GM21529 (cell line): ENCODE data around the gene SPIRE2.

Experiments used
- ATAC-seq: cut with Tn5 transposase; IDR thresholded peaks from one replicate; pipeline ENCODE4 v1.9.1; 2021; ENCODE audit not compliant: unreplicated experiment

The SPIRE2 gene

DNA sequence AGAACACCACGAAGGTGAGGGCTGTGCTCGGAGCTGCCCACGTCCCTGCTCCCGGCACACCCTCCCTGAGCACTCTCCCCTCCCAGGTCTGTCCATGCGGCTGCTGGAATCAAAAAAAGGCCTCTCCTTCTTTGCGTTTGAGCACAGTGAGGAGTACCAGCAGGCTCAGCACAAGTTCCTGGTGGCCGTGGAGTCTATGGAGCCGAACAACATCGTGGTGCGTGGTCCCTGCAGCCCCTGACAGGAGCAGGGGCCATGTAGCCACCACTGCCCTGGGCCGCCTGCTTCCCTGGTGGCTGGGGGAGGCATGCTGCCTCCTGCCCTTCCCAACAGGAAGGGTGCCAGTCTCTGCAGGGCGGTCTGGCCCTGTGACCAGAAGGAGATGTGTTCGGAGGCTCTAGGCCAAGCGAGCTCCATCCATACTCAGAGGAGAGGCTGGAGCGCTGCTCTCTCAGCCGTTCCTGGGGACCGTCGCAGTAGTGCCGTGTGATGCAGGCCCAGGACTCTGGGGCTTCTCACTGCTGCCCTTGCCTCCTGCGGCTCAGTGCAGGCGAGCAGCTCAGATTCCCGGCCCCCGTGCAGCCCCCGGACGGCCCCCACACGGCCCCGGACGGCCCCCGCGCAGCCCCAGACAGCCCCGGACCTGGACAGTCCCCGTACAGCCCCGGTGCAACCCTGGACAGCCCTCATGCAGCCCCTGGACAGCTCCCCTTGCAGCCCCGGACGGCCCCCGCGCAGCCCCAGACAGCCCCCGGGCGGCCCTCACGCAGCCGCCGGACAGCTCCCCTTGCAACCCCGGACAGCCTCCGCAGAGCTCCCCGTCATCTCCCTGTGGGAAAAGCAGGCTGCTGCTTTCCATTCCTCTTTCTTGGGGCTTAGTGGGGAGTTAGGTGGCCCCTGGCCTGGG lies 65.6 kb downstream of the SPIRE2 start:
- no peak for ATAC-seq

DNA sequence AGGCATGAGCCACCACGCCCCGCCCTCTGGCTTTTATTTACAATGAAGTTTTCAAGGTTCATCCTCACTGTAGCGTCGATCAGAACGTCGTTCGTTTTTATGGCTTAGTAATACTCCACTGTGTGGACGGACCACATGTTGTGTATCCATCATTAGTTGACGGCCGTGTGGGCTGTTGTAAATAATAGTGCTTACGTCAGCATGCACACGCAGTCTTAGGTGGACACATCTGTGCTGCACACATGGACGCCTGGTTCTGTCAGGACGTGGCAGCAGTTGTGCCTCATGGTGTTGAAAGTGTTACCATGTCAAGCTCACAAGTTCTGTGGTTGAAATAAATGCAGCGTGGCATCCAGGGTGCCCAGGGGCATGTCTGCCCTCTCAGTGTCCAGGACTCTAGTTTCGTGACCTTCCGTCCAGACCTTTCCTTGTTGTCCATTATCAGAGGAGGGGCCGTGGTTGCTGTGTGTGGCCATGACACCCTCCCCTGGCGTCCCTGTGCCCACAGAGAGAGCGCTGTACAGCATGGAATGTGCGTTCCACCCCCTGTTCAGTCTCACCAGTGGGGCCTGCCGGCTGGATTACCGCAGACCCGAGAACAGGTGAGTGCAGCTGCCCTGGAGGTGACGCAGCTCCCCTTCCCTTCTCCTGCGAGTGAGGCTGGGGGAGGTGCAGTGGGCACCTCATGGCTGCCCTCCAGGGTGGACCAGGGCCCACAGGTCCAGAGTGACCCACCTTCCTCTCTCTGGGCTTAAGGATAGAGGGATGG lies 67.4 kb downstream of the SPIRE2 start:
- no peak for ATAC-seq

DNA sequence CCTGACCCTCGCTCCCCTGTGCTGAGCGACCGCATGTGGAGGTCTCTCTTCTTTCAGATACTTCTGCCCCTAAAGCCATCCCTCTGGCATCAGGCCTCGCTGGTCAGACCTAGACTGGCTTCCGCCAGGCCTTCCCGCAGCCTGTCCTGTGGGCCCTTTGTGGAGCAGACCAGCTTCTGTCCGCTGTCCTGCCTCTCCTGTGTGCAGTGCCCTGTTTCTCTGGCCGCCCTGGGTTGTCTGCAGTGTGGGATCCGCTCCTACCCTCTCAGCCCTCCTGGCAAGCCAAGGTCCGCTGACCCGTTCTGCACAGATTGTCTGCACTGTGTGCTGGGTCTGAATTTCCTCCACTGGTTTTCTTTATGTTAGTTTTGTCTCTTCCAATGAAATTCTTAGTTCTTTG lies 68.9 kb downstream of the SPIRE2 start:
- no peak for ATAC-seq

DNA sequence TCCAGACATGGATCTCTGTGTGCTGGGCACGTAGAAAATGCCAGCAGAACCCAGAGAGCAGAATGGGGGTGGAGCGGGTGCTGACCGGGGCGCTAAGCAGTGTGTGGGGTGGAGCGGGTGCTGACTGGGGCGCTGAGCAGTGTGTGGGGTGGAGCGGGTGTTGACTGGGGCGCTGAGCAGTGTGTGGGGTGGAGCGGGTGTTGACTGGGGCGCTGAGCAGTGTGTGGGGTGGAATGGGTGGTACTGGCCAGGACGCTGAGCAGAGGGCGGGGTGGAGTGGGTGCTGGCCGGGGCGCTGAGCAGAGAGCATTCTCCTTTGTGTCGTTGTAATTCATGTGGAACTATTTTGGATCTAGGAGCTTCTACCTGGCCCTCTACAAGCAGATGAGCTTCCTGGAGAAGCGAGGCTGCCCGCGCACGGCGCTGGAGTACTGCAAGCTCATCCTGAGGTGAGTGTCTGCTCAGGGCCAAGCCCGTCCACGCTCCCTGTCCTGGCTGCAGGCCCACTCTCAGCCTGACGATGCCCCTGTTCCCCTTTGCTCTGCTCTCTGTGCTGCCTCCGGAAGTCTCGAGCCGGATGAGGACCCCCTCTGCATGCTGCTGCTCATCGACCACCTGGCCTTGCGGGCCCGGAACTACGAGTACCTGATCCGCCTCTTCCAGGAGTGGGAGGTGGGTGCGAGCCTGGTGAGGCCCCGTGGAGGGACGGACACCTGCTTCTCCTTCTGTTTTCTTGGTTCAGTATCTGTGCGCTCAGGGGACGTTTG lies 70.1 kb downstream of the SPIRE2 start:
- ATAC-seq: no peak

DNA sequence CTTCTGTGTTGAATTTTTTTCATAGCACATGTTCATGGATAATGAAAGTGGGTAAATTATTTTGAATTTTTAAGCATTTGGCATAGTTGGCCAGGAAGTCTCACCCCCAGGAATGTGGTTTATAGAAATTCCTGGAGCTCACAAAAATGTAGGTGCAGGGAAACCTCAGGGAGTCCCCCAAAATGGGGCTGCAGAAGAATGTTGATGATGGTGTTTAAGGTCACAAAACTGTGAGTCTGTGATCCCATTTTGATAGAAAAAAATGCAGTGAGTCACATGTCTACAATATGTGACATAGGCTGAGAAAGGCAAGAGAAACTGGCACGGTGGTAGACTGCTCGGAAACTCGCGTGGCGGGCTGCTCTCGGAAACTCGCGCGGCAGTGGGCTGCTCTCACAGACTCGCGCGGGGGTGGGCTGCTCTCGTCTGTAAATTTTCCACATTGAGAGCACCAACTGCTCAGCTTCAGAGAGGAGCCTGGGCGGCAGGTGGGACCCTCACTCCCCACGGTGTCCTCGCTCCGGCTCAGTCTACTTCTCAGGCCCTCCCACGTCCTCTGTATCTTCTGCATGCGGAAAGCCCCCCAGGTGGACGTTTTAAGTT lies 71.7 kb downstream of the SPIRE2 start:
- ATAC-seq: no peak

DNA sequence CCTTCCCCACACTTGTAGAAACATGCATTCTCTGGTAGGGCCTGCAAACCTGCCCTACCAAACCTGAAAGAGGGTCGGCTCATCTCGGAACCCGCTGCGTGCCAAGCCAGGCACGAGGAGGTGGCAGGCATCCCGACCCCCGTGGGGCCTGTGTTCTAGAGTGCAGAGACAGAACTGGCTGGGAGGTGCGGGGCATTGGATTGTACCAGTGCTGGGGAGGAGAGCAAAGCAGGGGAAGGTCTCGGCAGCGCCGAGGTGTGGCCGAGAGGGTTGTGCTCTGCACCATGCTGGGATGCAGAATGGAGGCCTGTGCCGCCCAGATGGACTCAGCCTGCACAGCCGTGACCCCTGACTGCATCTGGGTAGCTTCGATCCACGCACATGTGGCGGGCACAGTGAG lies 72.6 kb downstream of the SPIRE2 start:
- no peak for ATAC-seq

DNA sequence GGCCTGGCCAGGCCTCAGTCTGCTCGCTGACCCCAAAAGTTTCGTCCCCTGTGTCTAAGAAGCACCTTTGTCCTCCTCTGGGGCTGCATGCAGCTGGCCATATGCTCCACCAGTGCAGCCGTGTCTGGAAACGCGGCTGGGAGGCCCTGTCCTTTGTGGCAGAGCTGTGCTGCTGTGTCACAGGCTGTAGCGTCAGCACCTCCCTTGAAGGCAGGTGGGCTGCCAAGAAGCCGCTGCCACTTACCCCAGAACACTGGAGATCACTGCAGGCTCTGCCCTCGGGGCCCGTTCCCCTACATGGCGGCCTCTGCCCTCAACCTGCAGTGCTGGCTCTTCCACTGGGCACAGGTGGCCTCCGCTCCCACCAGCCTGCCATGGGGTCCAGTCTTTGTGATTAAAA lies 74.7 kb downstream of the SPIRE2 start:
- no peak for ATAC-seq

DNA sequence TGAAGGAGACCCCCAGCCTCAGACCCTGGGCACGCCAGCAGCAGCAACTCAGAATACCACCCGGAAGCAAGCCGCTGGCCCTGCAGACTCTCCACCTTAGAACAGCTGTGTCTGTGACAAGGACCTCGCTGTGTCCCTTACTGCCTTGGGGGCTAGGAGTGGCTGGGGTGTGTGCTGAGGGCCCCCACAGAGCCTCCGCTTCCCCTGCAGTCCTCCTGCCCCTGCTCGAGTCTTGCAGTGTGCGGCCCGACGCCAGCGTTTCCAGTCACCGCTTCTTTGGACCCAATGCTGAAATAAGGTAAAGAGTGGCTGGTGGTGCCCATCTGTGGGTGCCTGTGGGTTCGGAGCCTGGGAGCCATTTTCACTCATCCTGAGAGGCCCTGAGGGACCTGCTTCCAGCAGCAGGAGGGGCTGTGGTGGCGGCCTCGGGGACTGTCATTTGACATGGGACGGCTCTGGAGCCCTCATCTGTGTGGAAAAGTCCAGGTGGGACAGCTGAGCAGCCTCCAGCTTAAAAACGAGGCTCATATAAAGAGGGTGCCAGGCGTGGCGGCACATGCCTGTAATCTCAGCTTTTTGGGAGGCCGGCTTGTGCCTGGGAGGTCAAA lies 75.7 kb downstream of the SPIRE2 start:
- no peak for ATAC-seq

DNA sequence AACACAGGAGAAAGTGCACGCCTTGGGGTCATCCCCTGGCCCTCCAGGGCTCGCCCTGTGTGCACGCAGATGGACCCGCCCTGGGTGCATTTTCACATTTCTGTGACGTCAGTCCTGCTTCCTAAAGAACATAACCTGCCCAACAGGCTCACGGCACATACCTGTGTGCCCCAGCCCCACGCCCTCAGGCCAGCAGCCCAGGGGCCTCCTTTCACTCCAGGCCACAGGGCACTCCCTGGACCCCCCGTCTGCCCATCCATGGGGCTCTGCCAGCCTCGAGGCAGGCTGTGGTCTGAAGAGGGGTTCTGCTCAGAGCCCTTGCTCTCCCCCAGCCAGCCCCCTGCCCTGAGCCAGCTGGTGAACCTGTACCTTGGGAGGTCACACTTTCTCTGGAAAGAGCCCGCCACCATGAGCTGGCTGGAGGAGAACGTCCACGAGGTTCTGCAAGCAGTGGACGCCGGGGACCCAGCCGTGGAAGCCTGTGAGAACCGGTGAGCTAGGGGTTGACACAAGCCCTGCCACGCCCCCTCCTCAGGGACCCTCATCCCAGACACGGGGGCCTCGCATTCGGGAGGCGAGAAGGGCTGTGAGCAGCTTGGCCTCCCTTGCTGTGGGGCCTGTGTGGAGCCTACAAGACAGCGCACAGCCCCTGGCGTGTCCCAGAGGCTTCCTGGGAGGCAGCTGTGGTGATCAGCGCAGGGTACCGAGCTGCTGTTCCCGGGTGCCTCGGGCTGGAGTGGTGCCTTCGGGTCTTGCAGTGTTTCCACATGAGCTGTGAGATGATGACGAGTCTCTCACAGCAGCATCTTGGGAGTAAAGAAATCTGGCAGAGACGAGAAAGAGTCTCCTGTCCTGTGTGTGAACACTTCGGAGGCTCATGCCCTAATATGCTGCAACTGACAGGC lies 76.6 kb downstream of the SPIRE2 start:
- ATAC-seq: no peak

DNA sequence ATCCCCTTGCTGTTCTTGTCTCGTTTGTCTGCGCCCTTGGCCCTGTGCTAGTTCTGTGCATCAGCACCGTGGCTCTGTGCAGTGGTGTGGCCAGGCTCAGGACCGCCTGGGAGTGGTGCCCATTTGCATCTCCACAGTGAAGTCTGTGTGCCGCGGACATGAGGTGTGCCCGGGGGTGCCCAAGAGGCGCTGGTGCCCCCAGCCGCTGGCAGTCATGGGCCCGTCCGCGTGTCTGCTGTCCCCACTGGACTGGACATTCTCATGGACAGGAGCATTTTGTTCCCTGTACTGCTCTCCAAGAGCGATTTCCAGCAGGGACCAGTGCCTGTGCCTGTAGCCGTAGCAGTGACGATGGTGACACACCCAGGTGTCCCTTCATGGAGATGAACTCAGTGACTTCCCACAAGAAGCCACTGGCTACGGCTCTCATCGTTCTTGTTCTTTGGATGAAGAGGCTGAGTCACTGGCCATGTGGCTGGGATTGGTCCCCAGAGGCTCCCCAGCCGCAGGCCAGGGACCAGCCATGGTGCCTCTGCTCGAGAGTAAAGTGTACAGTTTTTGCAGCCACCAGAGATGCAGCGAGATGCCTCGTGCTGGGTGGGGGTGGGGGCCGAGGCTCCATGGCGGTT lies 77.3 kb downstream of the SPIRE2 start:
- ATAC-seq: no peak

DNA sequence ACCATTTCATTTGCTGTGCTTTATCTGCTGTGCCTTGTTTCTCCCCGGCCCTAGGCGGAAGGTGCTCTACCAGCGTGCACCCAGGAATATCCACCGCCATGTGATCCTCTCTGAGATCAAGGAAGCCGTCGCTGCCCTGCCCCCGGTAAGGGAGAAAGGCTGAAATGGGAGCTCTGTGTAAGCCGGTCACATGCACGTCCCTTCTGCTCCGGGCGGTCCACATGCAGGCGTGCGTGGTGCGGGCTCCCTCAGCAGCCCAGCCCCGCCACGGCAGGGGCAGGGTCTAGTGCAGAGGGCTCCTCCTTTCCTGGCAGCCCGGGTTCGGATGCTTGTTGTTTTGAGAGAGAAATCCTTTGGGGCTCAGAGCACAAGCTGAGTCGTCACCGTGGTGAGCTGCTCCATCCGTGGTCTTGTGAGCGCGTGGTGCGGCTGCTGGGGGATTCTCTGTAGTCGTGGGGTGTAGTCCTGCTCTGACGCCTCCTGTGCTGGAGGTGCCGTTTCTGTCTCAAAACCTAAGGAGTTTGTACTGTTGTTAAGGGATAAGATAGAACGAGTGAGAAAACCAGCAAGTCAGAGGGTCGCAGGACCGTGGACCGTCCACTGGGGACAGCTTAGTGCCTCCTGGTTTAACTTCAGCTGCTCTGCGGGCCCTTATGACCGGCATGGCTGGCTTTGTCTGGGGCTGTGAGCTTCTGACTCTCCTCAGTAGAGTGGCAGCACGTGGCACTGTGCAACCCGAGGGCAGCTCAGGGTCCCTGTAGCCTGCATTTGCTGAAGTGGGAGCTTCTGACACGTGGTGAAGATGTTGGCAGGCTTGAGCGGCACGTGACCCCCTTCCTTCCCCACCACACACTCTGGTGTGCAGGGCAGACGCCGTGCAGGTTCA lies 78.1 kb downstream of the SPIRE2 start:
- no peak for ATAC-seq

DNA sequence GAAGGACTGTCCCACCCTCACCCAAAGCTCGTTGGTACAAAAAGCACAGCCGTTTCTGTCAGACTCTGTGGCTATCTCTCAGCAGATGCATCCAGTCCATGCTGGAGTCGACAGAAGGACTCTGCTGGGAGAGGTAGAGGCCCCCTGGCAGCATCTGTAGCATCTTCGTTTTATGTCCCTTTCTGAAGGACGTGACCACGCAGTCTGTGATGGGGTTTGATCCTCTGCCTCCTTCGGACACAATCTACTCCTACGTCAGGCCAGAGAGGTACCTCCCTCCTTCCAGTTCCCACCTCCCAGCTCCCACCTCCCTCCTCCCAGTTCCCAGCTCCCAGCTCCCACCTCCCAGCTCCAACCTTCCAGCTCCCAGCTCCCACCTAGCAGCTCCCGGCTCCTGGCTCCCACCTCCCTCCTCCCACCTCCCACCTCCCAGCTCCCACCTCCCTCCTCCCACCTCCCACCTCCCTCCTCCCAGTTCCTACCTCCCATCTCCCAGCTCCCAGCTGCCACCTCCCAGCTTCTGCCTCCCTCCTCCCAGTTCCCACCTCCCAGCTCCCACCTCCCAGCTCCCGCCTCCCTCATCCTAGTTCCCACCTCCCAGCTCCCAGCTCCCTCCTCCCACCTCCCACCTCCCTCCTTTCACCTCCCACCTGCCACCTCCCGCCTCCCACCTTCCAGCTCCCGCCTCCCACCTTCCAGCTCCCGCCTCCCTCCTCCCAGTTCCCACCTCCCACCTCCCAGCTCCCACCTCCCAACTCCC lies 79.0 kb downstream of the SPIRE2 start:
- no peak for ATAC-seq

DNA sequence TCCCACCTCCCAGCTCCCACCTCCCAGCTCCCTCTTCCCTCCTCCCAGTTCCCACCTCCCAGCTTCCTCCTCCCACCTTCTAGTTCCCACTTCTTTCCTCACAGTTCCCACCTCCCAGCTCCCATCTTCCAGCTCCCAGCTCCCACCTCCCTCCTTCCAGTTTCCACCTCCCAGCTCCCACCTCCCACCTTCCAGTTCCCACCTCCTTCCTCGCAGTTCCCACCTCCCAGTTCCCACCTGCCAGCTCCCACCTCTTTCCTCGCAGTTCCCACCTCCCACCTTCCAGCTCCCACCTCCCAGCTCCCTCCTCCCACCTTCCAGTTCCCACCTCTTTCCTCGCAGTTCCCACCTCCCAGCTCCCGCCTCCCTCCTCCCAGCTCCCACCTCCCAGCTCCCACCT lies 80.0 kb downstream of the SPIRE2 start:
- no peak for ATAC-seq

DNA sequence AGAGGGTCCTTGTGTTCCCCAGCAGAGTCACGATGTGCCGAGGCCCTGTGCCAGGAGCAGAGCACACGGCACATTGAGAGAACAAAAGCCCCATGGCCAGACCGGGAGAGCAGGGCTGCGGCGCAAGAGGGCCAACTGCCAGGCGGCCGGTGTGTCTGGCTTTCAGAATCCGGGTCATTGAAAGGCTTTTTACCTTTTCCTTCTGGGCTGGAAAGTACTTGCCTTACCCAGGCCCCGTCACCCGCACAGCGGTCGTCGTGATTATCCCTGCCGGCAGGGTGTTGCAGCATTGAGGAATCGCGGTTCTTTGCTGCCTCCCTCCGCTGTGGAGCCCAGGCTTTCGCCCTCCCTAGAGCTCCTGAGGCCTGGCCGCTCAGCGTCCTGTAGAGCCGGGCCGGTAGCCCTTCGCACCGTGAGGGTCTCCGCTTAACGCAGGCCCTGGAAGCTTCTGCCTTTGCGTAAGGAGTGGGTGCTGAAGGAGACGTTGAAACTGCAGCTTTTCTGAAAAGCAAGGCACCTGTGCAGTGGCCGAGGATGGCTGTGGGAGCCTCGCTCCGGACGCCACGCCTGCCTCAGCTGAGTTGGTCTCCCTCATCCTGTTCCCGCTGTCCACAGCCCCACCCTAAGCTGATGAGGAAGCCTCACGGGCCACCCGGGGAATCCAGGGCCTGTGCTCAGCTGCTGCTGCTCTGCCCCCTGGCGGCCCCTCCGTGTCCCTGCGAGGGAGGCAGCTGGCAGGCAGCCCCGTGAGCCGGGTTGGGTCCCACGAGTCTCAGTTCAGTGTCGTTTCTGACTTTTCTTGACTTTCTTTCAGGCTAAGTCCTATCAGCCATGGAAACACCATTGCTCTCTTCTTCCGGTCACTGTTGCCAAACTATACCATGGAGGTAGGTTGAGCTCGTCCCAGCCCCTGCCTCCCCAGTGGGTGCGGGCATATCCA lies 81.8 kb downstream of the SPIRE2 start:
- ATAC-seq: no peak

DNA sequence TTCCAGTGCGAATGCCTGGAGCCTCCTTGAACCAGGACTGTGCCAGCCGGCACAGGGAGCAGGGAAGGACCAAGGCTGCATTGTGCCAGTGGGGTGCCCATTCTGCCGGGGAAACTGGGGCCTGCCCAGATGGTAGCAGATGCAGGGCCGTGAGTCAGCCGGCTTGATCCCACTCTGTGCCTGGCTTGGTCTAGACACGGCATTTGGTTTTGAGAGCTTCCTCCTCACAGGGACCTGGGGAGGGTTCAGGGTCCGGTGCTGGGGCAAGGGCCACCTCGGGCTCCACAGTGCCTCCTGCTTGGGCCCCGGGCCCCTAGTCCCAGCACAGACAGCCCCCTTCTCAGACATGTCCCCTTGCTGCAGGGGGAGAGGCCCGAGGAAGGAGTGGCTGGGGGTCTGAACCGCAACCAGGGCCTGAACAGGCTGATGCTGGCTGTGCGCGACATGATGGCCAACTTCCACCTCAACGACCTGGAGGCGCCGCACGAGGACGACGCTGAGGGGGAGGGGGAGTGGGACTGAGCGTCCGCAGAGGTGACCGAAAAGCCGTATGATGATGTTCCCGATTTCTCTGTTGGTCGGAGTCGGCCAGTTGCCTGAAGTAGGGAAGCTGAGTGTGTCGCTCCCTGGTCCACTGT lies 82.6 kb downstream of the SPIRE2 start:
- ATAC-seq: no peak

DNA sequence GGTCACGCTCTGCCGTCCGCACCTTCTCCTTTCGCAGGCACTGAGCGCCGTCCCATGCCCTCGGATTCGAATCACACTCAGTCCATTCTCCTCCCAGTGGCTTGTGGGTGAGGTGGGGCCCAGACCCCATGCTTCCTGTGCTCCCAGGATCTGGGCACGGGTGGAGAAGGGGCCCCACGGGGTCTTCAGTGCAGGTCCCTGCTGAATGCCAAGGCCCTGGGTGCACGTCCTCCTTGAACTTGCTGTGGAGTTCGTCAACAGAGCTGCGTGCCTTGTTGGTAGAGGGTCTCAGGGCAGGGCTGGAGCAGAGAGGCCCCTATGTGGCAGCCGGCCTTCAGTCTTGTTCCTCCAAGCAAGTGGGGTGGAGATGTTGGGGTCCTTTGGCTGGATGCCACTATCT lies 83.1 kb downstream of the SPIRE2 start:
- no peak for ATAC-seq
